Posterior vena cava (tissue), 2 donors: ENCODE measurements around the gene SLC4A2. TPM values are rescaled to one million over a fixed set of nuclear protein-coding genes. Genes with fewer than 3 reads are reported as not detected.
A peak's percentile ranks its signal among the peaks of the same experiment; 100 is the strongest.
"Not testable (repeated sequence)": the region's sequence is repeated elsewhere in the genome, so short reads cannot be mapped to it uniquely, and the experiment has no call there.

Experiments
- DNase-seq: peaks from one replicate; pipeline ENCODE4 v3.0.0-alpha.2; 2020; ENCODE audit warnings: low spot score
- intact Hi-C, 2 donors: fragments of 100-400 bp; cut with DNase I; formaldehyde crosslinking; loops; one replicate each; pipeline versions ENCODE4 v1.14.1 to v1.14.2; 2022 to 2023
- long read RNA-seq, 2 donors: library from polyadenylated mRNA; unstranded; transcript quantifications; one replicate each; pipeline ENCODE4 v2.0.0, GENCODE V29; 2020 to 2021
- total RNA-seq, 2 donors: library from RNA; stranded (reverse); fragmentation: NEBNext Ultra II Directional; extraction: Animal tissue kit (Norgen Biotek cat#: 25700); gene quantifications; one replicate each; pipeline ENCODE4 v1.2.1, GENCODE V29; 2021
- donor health status: DM: yes; HTN: yes; CAD: no.
- donor health status: DM: yes; HTN: yes; CAD: no.

SLC4A2 gene
- total RNA-seq: 100 to 1,000 TPM; 105 to 212 TPM
- long read RNA-seq, donor 1, full-length matches to known transcripts: 18 of 52 reads
- long read RNA-seq, donor 1, partial matches to known transcripts: 27 of 52 reads
- long read RNA-seq, donor 1, other reads (novel, unspliced or antisense): 7 of 52 reads
- long read RNA-seq, donor 2, full-length matches to known transcripts: 5 of 155 reads
- long read RNA-seq, donor 2, partial matches to known transcripts: 138 of 155 reads
- long read RNA-seq, donor 2, other reads (novel, unspliced or antisense): 12 of 155 reads

GRCh38 chr7:151059367-151060112, at the start of gene SLC4A2:
Gene SLC4A2, plus strand, starts transcription at chr7:151059589. Its CDS starts 2,399 bp downstream, at chr7:151061988.
- DNase-seq: peak; percentile 93
- intact Hi-C loops: no loop called here

GRCh38 chr7:151010037-151010306, 49.4 kb upstream of the SLC4A2 start:
- intact Hi-C loops: no loop called here
- DNase-seq: no peak

GRCh38 chr7:151010307-151011096, 48.9 kb upstream of the SLC4A2 start:
- intact Hi-C loops: no loop called here
- no peak for DNase-seq

- DNase-seq: no peak
- intact Hi-C loops: no loop called here
Observed at GRCh38 chr7:151011097-151011409, 48.3 kb upstream of the SLC4A2 start.

- DNase-seq, intact Hi-C loops: not testable (repeated sequence)
Observed at GRCh38 chr7:151011616-151012015, 47.8 kb upstream of the SLC4A2 start.

- intact Hi-C loops: no loop called here
- no peak for DNase-seq
Observed at GRCh38 chr7:151012031-151012692, 47.2 kb upstream of the SLC4A2 start.

GRCh38 chr7:151012911-151013347, 46.5 kb upstream of the SLC4A2 start:
- intact Hi-C loops: no loop called here
- no peak for DNase-seq

- intact Hi-C loops: no loop called here
Observed at GRCh38 chr7:151013356-151013732, 46.0 kb upstream of the SLC4A2 start.

GRCh38 chr7:151013733-151014497, 45.5 kb upstream of the SLC4A2 start:
- peak; percentile 92 for DNase-seq
- intact Hi-C loops: no loop called here

More at GRCh38 chr7:151013356-151013732, 46.0 kb upstream of the SLC4A2 start:
- no peak for DNase-seq

GRCh38 chr7:151014950-151015349, 44.4 kb upstream of the SLC4A2 start:
- intact Hi-C loops: loop anchor here in 1 of 2 donors (5.0 kb wide), 1 partner anchor 102 kb away; no protein-coding TSS in a partner anchor
- DNase-seq: no peak

GRCh38 chr7:151015967-151016366, 43.4 kb upstream of the SLC4A2 start:
- no peak for DNase-seq
- intact Hi-C loops: loop anchor here in 1 of 2 donors (5.0 kb wide), 1 partner anchor 101 kb away; no protein-coding TSS in a partner anchor

GRCh38 chr7:151016505-151016904, 42.9 kb upstream of the SLC4A2 start:
- DNase-seq: no peak
- intact Hi-C loops: loop anchor here in 1 of 2 donors (5.0 kb wide), 1 partner anchor 101 kb away; no protein-coding TSS in a partner anchor

GRCh38 chr7:151016942-151017341, 42.4 kb upstream of the SLC4A2 start:
- DNase-seq: no peak
- intact Hi-C loops: loop anchor here in 1 of 2 donors (5.0 kb wide), 1 partner anchor 100 kb away; no protein-coding TSS in a partner anchor

- DNase-seq: no peak
- intact Hi-C loops: loop anchor here in 1 of 2 donors (5.0 kb wide), 1 partner anchor 100 kb away; no protein-coding TSS in a partner anchor
Observed at GRCh38 chr7:151017370-151017952, 41.9 kb upstream of the SLC4A2 start.

- DNase-seq: peak; percentile 92
- intact Hi-C loops: loop anchor here in 1 of 2 donors (5.0 kb wide), 1 partner anchor 99 kb away; no protein-coding TSS in a partner anchor
Observed at GRCh38 chr7:151017953-151018420, 41.4 kb upstream of the SLC4A2 start.

- intact Hi-C loops: loop anchor here in 1 of 2 donors (5.0 kb wide), 1 partner anchor 99 kb away; no protein-coding TSS in a partner anchor
- DNase-seq: no peak
Observed at GRCh38 chr7:151018421-151019129, 40.8 kb upstream of the SLC4A2 start.

GRCh38 chr7:151019130-151019447, 40.3 kb upstream of the SLC4A2 start:
- intact Hi-C loops: loop anchor here in 1 of 2 donors (5.0 kb wide), 1 partner anchor 98 kb away; no protein-coding TSS in a partner anchor
- no peak for DNase-seq
